ENCODE measurements around the gene SOX1.

DNA sequence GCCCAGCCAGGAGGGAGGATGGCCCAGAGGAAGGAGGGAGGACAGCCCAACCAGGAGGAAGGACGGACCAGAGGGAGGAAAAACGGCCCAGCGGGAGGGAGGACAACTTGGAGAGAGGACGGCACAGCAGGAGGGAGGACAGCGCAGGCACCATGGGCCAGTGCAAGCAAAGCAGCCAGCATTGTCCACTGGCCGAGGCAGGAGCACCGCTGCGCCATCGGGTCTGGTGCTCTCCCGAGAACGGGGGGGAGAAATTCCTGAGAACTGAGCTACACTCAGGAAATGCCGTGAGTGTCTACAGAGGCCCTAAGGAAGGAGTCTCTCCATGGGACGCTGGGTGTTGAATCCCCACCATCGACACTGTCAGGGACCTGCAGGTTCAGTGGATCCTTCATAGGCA lies 38.5 kb upstream of the SOX1 start:
- TF ChIP-seq, protein P1, sequence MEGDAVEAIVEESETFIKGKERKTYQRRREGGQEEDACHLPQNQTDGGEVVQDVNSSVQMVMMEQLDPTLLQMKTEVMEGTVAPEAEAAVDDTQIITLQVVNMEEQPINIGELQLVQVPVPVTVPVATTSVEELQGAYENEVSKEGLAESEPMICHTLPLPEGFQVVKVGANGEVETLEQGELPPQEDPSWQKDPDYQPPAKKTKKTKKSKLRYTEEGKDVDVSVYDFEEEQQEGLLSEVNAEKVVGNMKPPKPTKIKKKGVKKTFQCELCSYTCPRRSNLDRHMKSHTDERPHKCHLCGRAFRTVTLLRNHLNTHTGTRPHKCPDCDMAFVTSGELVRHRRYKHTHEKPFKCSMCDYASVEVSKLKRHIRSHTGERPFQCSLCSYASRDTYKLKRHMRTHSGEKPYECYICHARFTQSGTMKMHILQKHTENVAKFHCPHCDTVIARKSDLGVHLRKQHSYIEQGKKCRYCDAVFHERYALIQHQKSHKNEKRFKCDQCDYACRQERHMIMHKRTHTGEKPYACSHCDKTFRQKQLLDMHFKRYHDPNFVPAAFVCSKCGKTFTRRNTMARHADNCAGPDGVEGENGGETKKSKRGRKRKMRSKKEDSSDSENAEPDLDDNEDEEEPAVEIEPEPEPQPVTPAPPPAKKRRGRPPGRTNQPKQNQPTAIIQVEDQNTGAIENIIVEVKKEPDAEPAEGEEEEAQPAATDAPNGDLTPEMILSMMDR (IDR thresholded peaks at IDR 0.05): no peak
- TF ChIP-seq POLR2A (IDR thresholded peaks at IDR 0.05): no peak

Data from body of pancreas (tissue), 4 donors.